Activated CD8-positive, alpha-beta T cell treated with anti-CD3 and anti-CD28 coated beads for 36 hours (primary cell): Measurements from ENCODE around the gene RIN3. TPM values are rescaled to one million over a fixed set of nuclear protein-coding genes. Genes with fewer than 3 reads are reported as not detected.
"Not testable (repeated sequence)": the region's sequence is repeated elsewhere in the genome, so short reads cannot be mapped to it uniquely, and the experiment has no call there.

Experiments
- ATAC-seq: fragments of 200-7000 bp; cut with Tn5 transposase; one replicate; pipeline ENCODE4 v1.10.0; 2021; ENCODE audit warnings: mild to moderate bottlenecking, moderate library complexity
- CTCF ChIA-PET: fragments of 350-600 bp; sonication (Branson Sonifier 250); formaldehyde crosslinking; loops from one replicate; lab custom pipeline; 2021; ENCODE audit warnings: antibody characterized with exemption; lab: Charles Lee
- POLR2A ChIA-PET: fragments of 350-600 bp; sonication (Branson Sonifier 250); formaldehyde crosslinking; loops from one replicate; lab custom pipeline; 2021; ENCODE audit warnings: antibody characterized with exemption; lab: Charles Lee
- DNase-seq: peaks from one replicate; pipeline ENCODE4 v3.0.0-alpha.2; 2020
- H3K27ac Mint-ChIP-seq: one replicate; pipeline ENCODE4 v1.8.0; 2021; ENCODE audit warnings: mild to moderate bottlenecking, mixed read lengths
- H3K27me3 Mint-ChIP-seq: one replicate; pipeline ENCODE4 v1.8.0; 2021; ENCODE audit warnings: mixed read lengths
- H3K36me3 Mint-ChIP-seq: one replicate; pipeline ENCODE4 v1.8.0; 2021; ENCODE audit warnings: low read depth, mixed read lengths
- H3K4me1 Mint-ChIP-seq: one replicate; pipeline ENCODE4 v1.8.0; 2021; ENCODE audit warnings: low read depth, mixed read lengths
- H3K4me3 Mint-ChIP-seq: one replicate; pipeline ENCODE4 v1.8.0; 2021; ENCODE audit warnings: mild to moderate bottlenecking, moderate library complexity, mixed read lengths
- H3K9me3 Mint-ChIP-seq: one replicate; pipeline ENCODE4 v1.8.0; 2021; ENCODE audit warnings: mixed read lengths
- intact Hi-C: fragments of 100-400 bp; cut with micrococcal nuclease; formaldehyde crosslinking; loops from one replicate; pipeline ENCODE4 v1.10.0; 2022
- total RNA-seq, 2 experiments: library from RNA; stranded (reverse); gene quantifications; one replicate each; pipeline ENCODE4 v1.2.3, GENCODE V29; 2021
- TF ChIP-seq, protein P1 (sequence below): fragments of 200-600 bp; IDR thresholded peaks from one replicate; pipeline ENCODE4 v1.8.0; 2022; ENCODE audit warnings: antibody characterized with exemption, mild to moderate bottlenecking

Gene RIN3
- total RNA-seq, 2 experiments from 2014 or later = 61.3 to 62.4 TPM

DNA sequence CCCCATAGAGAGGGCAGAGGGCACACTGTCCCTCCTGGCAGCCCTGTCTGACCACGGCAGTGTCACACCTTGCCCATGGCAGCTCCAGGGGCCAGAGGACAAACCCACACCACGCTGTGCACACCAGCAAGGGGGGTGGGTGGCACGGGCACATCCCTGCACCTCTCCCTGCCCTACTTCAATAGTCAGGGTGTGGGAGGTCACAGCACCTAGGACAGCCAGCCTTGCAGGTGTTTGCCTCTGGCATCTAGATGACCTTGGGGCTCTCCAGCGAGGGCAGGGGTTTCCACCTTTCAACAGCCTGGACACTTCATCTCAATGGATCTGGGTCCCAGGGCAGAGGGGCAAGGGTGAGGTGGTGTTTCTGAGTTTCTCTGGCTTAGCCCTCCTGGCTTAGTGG is 165.7 kb downstream of the RIN3 start:
- intact Hi-C loops = loop anchor here (5.0 kb wide), 2 partner anchors 77 to 122 kb away; no protein-coding TSS in a partner anchor
- peak overlapping the region; percentile 42 for H3K27ac Mint-ChIP-seq

DNA sequence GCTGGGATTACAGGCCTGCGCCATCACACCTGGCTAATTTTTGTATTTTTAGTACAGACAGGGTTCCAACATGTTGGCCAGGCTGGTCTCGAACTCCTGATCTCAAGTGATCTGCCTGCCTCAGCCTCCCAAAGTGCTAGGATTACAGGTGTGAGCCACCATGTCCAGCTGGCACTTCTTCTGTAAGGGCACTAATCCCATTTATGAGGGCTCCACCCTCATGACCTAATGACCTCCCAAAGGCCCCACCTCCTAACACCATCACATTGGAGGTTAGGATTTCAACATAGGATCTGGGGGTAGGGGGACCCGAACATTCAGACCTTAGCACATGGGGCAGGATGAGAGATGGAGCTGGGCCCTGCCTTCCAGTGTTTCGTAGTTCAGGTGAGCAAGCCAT is 166.7 kb downstream of the RIN3 start:
- ChIA-PET CTCF (interaction anchor here (0.7 to 4.8 kb wide), 33 partner anchors 10 to 559 kb away, joined by 3 to 30 read pairs (median 4); partner anchors contain the start of genes CPSF2, NDUFB1 and RIN3), POLR2A (interaction anchor here (0.6 to 1.0 kb wide), 2 partner anchors 10 to 150 kb away, joined by 3 read pairs; no protein-coding TSS in a partner anchor)
- H3K27me3 Mint-ChIP-seq, ATAC-seq, DNase-seq, intact Hi-C loops, H3K4me3 Mint-ChIP-seq, H3K9me3 Mint-ChIP-seq: not testable (repeated sequence)
- Mint-ChIP-seq H3K27ac (peak overlapping the region; percentile 80), H3K36me3 (peaks cover 70% of the 10 kb centered on the region), H3K4me1 (peaks cover 52% of the 10 kb centered on the region)

More for the DNA sequence above, 165.7 kb downstream of the RIN3 start:
- no peak for ATAC-seq
- ChIA-PET POLR2A (no interaction called here), CTCF (interaction anchor here (4.8 kb wide), 1 partner anchor 27 kb away, joined by 23 read pairs; no protein-coding TSS in a partner anchor)
- TF ChIP-seq, protein P1, sequence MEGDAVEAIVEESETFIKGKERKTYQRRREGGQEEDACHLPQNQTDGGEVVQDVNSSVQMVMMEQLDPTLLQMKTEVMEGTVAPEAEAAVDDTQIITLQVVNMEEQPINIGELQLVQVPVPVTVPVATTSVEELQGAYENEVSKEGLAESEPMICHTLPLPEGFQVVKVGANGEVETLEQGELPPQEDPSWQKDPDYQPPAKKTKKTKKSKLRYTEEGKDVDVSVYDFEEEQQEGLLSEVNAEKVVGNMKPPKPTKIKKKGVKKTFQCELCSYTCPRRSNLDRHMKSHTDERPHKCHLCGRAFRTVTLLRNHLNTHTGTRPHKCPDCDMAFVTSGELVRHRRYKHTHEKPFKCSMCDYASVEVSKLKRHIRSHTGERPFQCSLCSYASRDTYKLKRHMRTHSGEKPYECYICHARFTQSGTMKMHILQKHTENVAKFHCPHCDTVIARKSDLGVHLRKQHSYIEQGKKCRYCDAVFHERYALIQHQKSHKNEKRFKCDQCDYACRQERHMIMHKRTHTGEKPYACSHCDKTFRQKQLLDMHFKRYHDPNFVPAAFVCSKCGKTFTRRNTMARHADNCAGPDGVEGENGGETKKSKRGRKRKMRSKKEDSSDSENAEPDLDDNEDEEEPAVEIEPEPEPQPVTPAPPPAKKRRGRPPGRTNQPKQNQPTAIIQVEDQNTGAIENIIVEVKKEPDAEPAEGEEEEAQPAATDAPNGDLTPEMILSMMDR = no peak
- H3K4me3 Mint-ChIP-seq = no peak overlapping the region
- no peak for DNase-seq
- peaks cover 76% of the 10 kb centered on the region for H3K36me3 Mint-ChIP-seq
- no peaks in the 10 kb centered on the region for H3K27me3 Mint-ChIP-seq
- peaks cover 2% of the 10 kb centered on the region for H3K9me3 Mint-ChIP-seq
- peaks cover 60% of the 10 kb centered on the region for H3K4me1 Mint-ChIP-seq

DNA sequence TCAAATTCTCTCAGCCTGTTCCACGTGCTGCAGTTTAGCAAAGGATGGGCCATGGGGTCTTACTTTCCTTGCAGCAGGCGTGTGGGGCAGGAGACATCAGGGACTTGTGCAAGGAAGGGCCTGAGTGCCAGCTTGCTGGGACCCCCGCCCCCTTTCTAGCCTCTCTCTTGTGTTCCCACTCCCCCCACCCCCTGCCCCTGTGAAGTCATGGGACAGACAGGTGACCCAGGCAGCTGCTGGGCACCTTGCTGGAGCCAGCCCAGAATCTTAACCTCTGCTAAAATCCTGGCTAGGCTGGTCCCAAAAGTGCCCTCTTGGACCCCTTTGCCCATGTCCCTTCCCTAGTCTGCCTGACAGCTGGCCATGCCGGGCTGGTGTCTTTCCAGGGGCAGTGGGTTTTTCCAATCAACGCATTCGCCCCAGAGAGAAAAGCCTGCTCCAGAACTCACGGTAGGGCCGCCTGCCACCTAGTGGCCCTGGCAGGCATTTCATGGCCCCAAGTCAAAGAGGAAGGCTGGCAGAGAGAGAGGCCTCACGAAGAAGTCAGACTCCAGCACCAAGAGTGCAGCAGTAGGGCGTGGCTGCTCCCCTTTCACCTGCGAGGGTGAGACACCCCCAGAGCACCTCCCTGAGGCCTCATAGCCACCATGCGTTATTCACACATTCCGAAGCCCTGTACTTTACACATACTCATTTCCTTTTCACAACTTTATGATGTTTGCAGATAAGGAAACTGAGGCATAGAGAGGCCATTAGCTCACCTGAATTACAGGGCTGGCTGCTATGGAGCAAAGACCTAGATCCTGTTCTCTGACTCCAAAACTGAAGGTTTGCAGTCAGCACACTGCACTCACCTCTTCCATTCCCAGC is 167.4 kb downstream of the RIN3 start:
- peaks cover 45% of the 10 kb centered on the region for H3K4me1 Mint-ChIP-seq
- DNase-seq (peak; percentile 86), ATAC-seq (peak; percentile 42)
- H3K9me3 Mint-ChIP-seq = peaks cover 2% of the 10 kb centered on the region
- H3K36me3 Mint-ChIP-seq = peaks cover 68% of the 10 kb centered on the region
- intact Hi-C loops = no loop called here
- ChIA-PET CTCF (interaction anchor here (0.7 to 4.8 kb wide), 42 partner anchors 9 to 559 kb away, joined by 3 to 30 read pairs (median 4); partner anchors contain the start of genes CPSF2, NDUFB1 and RIN3), POLR2A (interaction anchor here (1.0 kb wide), 1 partner anchor 149 kb away, joined by 3 read pairs; no protein-coding TSS in a partner anchor)
- peak overlapping the region; percentile 80 for H3K27ac Mint-ChIP-seq
- no peak overlapping the region for H3K4me3 Mint-ChIP-seq
- TF ChIP-seq, protein P1 = peak; percentile 97
- H3K27me3 Mint-ChIP-seq = no peaks in the 10 kb centered on the region

DNA sequence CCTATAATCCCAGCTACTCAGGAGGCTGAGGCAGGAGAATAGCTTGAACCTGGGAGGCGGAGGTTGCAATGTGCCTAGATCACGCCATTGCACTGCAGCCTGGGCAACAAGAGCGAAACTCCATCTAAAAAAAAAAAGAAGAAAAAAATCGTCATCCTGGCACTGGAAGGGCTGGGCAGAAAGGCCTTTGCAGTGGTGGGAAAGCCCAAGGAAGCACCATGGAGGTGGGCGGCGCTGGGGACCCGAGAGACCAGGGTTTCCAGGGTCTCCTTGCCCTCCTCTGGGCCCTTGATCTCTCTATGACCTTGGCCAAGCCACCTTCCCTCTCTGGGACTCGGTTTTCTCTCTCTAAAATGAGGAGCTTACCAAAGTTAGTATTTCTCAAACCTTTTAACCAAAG is 169.5 kb downstream of the RIN3 start:
- DNase-seq (no peak), ATAC-seq (no peak)
- TF ChIP-seq, protein P1 = no peak
- Mint-ChIP-seq H3K27ac (peak overlapping the region; percentile 15), H3K27me3 (no peaks in the 10 kb centered on the region), H3K4me1 (peaks cover 25% of the 10 kb centered on the region), H3K9me3 (peaks cover 2% of the 10 kb centered on the region), H3K4me3 (no peak overlapping the region), H3K36me3 (peaks cover 54% of the 10 kb centered on the region)
- POLR2A ChIA-PET = interaction anchor here (0.6 to 1.1 kb wide), 3 partner anchors 10 to 331 kb away, joined by 3 read pairs; no protein-coding TSS in a partner anchor
- CTCF ChIA-PET = interaction anchor here (0.8 to 4.8 kb wide), 7 partner anchors 13 to 548 kb away, joined by 3 to 30 read pairs (median 10); no protein-coding TSS in a partner anchor
- intact Hi-C loops = no loop called here

DNA sequence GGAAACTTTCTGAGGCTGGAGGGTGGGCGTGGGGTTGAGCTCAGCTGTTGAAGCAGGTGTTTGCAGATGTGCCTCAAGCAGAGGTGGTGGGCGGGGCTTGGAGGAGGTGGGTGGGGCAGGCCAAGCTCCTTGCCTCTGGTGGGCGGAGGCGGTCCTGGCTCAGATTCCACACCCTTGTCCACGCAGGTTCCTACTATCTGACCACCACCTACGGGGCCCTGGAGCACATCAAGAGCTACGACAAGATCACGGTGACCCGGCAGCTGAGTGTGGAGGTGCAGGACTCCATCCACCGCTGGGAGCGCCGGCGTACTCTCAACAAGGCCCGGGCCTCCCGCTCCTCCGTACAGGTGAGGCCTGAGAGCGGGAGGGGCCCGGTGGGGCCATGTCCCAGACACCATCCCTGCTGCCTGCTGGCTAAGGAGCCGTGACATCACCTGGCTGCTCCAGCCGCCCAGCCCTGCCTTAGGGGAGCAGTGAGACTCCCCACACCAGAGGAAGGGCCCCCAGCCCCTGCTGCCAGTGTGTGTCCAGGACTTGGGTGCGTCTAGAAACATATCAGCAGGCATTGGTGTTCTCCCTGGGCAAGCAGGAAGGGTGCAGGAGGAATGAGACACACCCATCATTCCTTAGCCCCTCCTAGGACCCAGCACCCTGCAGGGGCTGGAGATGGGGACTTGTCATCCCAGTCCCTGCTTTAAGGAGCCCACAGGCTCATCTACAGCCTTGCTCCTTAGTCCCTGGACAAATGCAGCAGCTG is 171.4 kb downstream of the RIN3 start:
- ChIA-PET CTCF (interaction anchor here (1.4 to 6.0 kb wide), 3 partner anchors 71 to 289 kb away, joined by 3 to 41 read pairs (median 13); no protein-coding TSS in a partner anchor), POLR2A (interaction anchor here (1.3 kb wide), 1 partner anchor 10 kb away, joined by 3 read pairs; no protein-coding TSS in a partner anchor)
- TF ChIP-seq, protein P1 = no peak
- Mint-ChIP-seq H3K4me1 (peaks cover 12% of the 10 kb centered on the region), H3K9me3 (no peaks in the 10 kb centered on the region), H3K27me3 (no peaks in the 10 kb centered on the region), H3K27ac (no peak overlapping the region), H3K36me3 (peaks cover 40% of the 10 kb centered on the region), H3K4me3 (no peak overlapping the region)
- DNase-seq = peak; percentile 47
- intact Hi-C loops = no loop called here
- ATAC-seq = no peak
